ENCODE measurements around the gene NIPAL3. TPM values are rescaled to one million over a fixed set of nuclear protein-coding genes. Genes with fewer than 3 reads are reported as not detected.

Gene NIPAL3
- total RNA-seq, 2 experiments from 2014 or later = 58.1 to 59.2 TPM

DNA sequence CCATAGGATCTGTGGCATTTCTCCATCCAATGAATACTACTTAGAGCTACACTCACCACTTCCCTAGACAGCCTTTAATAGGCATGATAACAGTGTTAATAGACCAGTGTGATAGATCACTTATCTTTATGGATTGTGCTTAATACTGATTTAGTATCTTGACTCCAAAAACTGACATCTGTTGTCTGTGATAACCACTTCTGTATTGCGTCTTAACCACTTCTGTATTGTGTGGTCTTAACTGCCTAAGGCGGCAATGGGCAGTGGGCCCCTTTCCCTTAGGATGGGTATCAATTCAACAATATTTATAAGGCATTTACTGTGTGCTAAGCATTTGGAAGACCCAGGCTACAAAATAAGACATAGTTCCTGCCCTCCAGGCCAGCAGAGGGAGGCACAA is 55.0 kb downstream of the NIPAL3 start:
- Mint-ChIP-seq H3K4me3 (no peak overlapping the region), H3K9me3 (no peaks in the 10 kb centered on the region), H3K27ac (no peak overlapping the region), H3K4me1 (ENCODE audit: low read depth) (peaks cover 12% of the 10 kb centered on the region), H3K27me3 (ENCODE audit: low read depth) (no peaks in the 10 kb centered on the region), H3K36me3 (ENCODE audit: low read depth) (peaks cover 12% of the 10 kb centered on the region)
- no peak for DNase-seq
- intact Hi-C loops (cut with micrococcal nuclease) = no loop called here
- CTCF ChIA-PET = interaction anchor here (1.0 to 1.9 kb wide), 2 partner anchors 10 kb away, joined by 4 read pairs; no protein-coding TSS in a partner anchor

DNA sequence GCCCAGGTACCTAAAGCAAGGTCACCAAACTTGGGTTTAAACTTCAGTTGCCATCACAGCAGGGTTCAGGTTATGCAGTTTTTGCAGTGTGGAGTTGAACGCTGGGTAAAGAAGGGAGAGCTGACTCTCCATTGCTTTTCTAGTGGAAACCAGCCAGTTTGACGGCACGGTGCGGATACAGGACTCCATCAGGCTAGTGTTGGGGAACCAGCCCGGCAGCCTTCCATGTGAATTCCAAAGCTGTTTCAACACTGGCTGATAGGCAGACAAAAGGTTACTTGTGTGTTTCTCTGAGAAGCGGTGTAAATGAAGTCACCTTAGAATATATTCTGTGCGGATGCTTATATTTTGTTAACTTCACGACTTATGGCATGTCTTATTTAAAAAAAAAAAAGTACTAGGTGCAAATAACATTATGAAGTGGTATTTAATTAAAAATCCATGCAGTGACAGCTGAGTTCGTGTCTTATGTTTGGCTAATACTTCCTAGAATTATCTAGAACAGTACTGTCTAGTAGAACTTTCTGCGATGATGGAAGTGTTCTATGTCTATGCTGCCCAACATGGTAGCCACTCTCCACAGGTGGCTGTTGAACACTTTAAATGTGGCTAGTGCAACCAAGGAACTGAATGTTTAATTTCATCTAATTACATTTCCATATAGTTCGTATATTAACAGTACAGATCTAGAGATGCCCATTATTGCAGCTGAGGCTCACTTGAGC is 57.1 kb downstream of the NIPAL3 start:
- H3K4me1 Mint-ChIP-seq (ENCODE audit: low read depth) = peaks cover 22% of the 10 kb centered on the region
- DNase-seq = no peak
- no peaks in the 10 kb centered on the region for H3K9me3 Mint-ChIP-seq
- H3K4me3 Mint-ChIP-seq = no peak overlapping the region
- H3K27ac Mint-ChIP-seq = no peak overlapping the region
- no peaks in the 10 kb centered on the region for H3K27me3 Mint-ChIP-seq (ENCODE audit: low read depth)
- intact Hi-C loops (cut with micrococcal nuclease) = no loop called here
- H3K36me3 Mint-ChIP-seq (ENCODE audit: low read depth) = peaks cover 3% of the 10 kb centered on the region
- CTCF ChIA-PET = interaction anchor here (0.6 to 1.9 kb wide), 3 partner anchors 7 to 11 kb away, joined by 3 to 4 read pairs (median 3); no protein-coding TSS in a partner anchor

DNA sequence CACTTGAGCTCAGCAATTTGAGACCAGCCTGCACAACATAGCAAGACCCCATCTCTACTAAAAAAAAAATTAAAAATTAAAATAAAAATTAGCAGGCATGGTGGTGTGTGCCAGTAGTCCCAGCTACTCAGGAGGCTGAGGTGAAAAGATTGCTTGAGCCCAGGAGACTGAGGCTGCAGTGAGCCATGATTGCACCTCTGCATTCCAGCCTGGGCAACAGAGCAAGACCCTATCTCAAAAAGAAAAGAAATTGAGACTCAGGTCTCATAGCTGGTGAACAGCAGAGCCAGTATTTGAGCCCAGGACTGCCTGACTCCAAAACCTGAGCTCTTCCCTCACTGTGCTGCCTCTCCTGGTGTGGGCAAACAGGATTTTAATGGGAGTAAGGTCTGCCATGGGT is 58.6 kb downstream of the NIPAL3 start:
- H3K9me3 Mint-ChIP-seq = no peaks in the 10 kb centered on the region
- CTCF ChIA-PET = interaction anchor here (1.1 to 1.3 kb wide), 2 partner anchors 53 to 58 kb away, joined by 3 read pairs; partner anchors contain the start of gene NIPAL3
- DNase-seq = no peak
- intact Hi-C loops (cut with micrococcal nuclease) = no loop called here
- H3K4me3 Mint-ChIP-seq = no peak overlapping the region
- H3K36me3 Mint-ChIP-seq (ENCODE audit: low read depth) = peaks cover 3% of the 10 kb centered on the region
- peaks cover 22% of the 10 kb centered on the region for H3K4me1 Mint-ChIP-seq (ENCODE audit: low read depth)
- no peak overlapping the region for H3K27ac Mint-ChIP-seq
- H3K27me3 Mint-ChIP-seq (ENCODE audit: low read depth) = no peaks in the 10 kb centered on the region

DNA sequence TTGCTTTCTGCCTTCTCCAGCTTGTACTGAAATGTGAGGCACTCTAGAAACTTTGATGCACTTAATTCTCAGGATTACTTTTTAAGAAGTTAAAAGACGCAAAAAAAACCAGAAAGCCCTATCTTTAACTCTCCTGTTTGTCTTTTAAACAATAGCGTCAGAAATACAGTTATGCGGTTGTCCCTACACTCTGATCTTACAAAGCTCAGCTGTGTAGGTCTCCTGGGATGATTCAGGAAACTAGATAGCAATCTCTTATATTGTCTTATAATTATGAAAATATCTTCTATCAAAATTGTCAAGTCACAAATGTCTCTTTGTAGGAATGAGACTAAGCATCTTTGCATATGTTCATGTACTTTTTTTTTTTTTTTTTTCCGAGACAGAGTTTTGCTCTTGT is 60.1 kb downstream of the NIPAL3 start:
- Mint-ChIP-seq H3K27me3 (ENCODE audit: low read depth) (no peaks in the 10 kb centered on the region), H3K36me3 (ENCODE audit: low read depth) (no peaks in the 10 kb centered on the region), H3K27ac (no peak overlapping the region), H3K4me3 (peak overlapping the region; percentile 15), H3K9me3 (no peaks in the 10 kb centered on the region), H3K4me1 (ENCODE audit: low read depth) (peaks cover 32% of the 10 kb centered on the region)
- CTCF ChIA-PET = interaction anchor here (0.5 to 1.8 kb wide), 5 partner anchors 11 to 134 kb away, joined by 3 to 4 read pairs (median 3); partner anchors contain the start of gene NIPAL3
- intact Hi-C loops (cut with micrococcal nuclease) = no loop called here
- DNase-seq = no peak

DNA sequence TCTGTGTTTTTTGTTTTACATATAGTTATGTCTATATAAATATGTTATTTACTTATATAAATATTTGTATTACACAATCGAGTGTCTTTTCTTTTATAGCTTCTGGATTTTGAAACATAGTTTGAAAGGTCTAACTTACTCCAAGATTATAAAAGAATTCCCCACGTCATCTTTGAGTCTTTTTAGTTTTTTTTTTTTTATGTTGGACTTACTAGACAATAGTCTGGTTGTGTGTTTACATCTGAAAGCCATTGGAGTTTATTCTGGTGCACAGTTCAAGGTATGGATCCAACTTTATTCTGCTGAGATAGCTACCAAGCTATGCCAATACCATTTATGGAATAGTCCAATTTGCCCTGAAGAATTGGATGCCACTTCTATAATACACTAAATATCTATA is 61.0 kb downstream of the NIPAL3 start:
- intact Hi-C loops (cut with micrococcal nuclease) = no loop called here
- CTCF ChIA-PET = interaction anchor here (0.6 to 2.6 kb wide), 7 partner anchors 11 to 111 kb away, joined by 3 to 16 read pairs (median 4); no protein-coding TSS in a partner anchor

DNA sequence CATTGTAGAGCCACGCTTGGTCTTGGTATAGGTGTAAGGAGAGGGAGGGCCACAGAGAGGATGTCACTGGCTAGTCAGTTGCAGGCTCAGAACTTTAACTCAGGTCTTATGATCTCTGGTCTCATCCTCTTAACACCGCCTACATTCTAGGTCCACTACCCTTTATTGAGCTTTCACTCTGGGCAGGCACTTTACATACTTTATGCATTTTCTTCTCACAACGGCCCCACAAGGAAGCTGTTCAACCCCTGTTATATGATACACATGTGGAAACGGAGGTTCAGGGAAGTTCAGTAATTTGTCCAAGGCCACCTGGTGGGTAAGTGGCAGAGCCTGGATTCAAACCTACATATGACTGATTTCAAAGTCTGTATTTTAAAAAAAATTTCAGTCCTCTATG is 61.7 kb downstream of the NIPAL3 start:
- Mint-ChIP-seq H3K9me3 (no peaks in the 10 kb centered on the region), H3K27me3 (ENCODE audit: low read depth) (no peaks in the 10 kb centered on the region), H3K4me3 (no peak overlapping the region), H3K36me3 (ENCODE audit: low read depth) (no peaks in the 10 kb centered on the region), H3K4me1 (ENCODE audit: low read depth) (peaks cover 46% of the 10 kb centered on the region), H3K27ac (no peak overlapping the region)
- DNase-seq = no peak
- CTCF ChIA-PET = interaction anchor here (0.7 to 2.6 kb wide), 9 partner anchors 14 to 177 kb away, joined by 3 to 16 read pairs (median 4); no protein-coding TSS in a partner anchor
- intact Hi-C loops (cut with micrococcal nuclease) = no loop called here

More for the DNA sequence above, 61.0 kb downstream of the NIPAL3 start:
- Mint-ChIP-seq H3K4me1 (ENCODE audit: low read depth) (peaks cover 38% of the 10 kb centered on the region), H3K9me3 (no peaks in the 10 kb centered on the region), H3K27ac (peak overlapping the region; percentile 53), H3K27me3 (ENCODE audit: low read depth) (no peaks in the 10 kb centered on the region), H3K36me3 (ENCODE audit: low read depth) (no peaks in the 10 kb centered on the region), H3K4me3 (no peak overlapping the region)
- no peak for DNase-seq

DNA sequence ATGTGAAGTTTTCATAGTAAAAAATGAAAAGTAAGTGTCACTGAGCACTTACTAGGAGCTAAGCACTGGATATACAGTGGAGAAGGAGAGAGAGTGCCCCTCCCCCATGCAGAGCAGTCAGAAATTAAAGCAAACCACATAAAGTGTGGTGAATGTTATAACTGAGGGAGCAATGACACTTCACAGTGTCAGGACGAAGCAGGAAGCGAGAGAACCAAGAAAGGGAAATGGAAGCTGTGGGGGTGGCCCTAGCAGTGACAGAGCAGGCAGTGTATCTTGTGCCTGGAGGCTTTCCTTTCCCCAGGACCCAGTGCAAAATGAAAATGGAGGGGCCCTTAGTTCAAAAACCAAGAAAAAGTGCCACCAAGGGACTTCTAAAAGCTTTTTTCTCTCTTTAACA is 65.5 kb downstream of the NIPAL3 start:
- DNase-seq = peak; percentile 89
- CTCF ChIA-PET = interaction anchor here (1.0 to 4.1 kb wide), 5 partner anchors 12 to 106 kb away, joined by 3 to 15 read pairs (median 5); partner anchors contain the start of genes NIPAL3 and RCAN3
- H3K4me1 Mint-ChIP-seq (ENCODE audit: low read depth) = peaks cover 70% of the 10 kb centered on the region

DNA sequence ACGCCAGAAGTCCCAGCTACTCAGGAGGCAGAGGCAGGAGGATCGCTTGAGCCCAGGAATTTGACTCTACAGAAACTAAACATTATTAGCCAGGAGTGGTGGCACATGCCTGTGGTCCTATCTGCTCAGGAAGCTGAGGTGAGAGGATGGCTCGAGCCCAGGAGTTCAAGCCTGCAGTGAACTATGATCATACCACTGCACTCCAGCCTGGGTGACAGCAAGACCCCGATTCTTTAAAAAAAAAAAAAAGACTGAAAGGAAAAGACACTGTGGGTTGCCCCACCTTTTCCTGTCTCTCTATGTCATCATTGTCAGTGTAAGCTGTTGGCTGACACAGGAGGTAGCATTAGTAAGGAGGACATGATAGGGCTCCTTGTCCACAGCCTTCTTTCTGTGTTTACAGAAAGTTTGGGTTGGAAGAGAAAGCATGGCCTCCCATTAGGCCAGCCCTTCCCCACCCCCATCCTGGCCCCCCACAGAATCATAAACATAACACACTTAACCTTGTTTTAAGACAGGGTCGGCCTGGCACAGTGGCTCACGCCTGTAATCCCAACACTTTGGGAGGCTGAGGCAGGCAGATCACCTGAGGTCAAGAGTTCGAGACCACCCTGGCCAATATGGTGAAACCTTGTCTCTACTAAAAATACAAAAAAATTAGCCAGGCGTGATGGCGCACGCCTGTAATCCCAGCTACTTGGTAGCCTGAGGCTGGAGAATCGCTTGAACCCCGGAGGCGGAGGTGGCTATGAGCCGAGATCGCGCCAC is 66.4 kb downstream of the NIPAL3 start:
- Mint-ChIP-seq H3K4me1 (ENCODE audit: low read depth) (peaks cover 73% of the 10 kb centered on the region), H3K27me3 (ENCODE audit: low read depth) (no peaks in the 10 kb centered on the region), H3K27ac (peak overlapping the region; percentile 99), H3K36me3 (ENCODE audit: low read depth) (peaks cover 7% of the 10 kb centered on the region), H3K9me3 (peaks cover 3% of the 10 kb centered on the region), H3K4me3 (peak overlapping the region; percentile 67)
- peak; percentile 57 for DNase-seq
- intact Hi-C loops (cut with micrococcal nuclease) = loop anchor here (1.0 to 10.0 kb wide), 10 partner anchors 23 to 553 kb away; partner anchors contain the start of genes CLIC4, NIPAL3 and PNRC2
- CTCF ChIA-PET = interaction anchor here (0.6 to 4.1 kb wide), 8 partner anchors 11 to 153 kb away, joined by 3 to 15 read pairs (median 4); partner anchors contain the start of gene RCAN3

More for the DNA sequence above, 65.5 kb downstream of the NIPAL3 start:
- H3K9me3 Mint-ChIP-seq = peaks cover 3% of the 10 kb centered on the region
- no peaks in the 10 kb centered on the region for H3K27me3 Mint-ChIP-seq (ENCODE audit: low read depth)
- peak overlapping the region; percentile 99 for H3K27ac Mint-ChIP-seq
- intact Hi-C loops (cut with micrococcal nuclease) = loop anchor here (1.0 to 10.0 kb wide), 10 partner anchors 24 to 554 kb away; partner anchors contain the start of genes CLIC4, NIPAL3 and PNRC2
- H3K36me3 Mint-ChIP-seq (ENCODE audit: low read depth) = peaks cover 7% of the 10 kb centered on the region
- H3K4me3 Mint-ChIP-seq = peak overlapping the region; percentile 67

DNA sequence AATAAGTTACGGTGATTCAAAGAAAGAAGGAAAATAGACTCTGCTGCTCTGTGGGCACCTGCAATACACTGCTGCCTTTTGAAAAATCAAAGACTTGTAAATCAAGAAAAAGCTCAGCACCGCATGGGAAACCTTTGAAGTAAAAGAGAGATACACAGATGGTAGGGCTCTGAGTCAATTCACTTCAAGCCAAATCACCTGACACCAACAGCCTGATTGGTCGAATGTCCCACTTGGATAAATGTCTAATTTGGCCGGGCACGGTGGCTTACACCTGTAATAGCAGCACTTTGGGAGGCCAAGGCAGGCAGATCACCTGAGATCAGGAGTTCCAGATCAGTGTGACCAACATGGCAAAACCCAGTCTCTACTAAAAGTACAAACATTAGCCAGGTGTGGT is 67.8 kb downstream of the NIPAL3 start:
- peak; percentile 82 for DNase-seq
- Mint-ChIP-seq H3K27me3 (ENCODE audit: low read depth) (no peaks in the 10 kb centered on the region), H3K9me3 (peaks cover 3% of the 10 kb centered on the region), H3K36me3 (ENCODE audit: low read depth) (peaks cover 7% of the 10 kb centered on the region), H3K27ac (peak overlapping the region; percentile 99), H3K4me3 (peak overlapping the region; percentile 52), H3K4me1 (ENCODE audit: low read depth) (peaks cover 84% of the 10 kb centered on the region)
- intact Hi-C loops (cut with micrococcal nuclease) = loop anchor here (1.0 to 10.0 kb wide), 7 partner anchors 18 to 551 kb away; partner anchors contain the start of genes CLIC4 and PNRC2
- CTCF ChIA-PET = interaction anchor here (0.6 to 4.1 kb wide), 10 partner anchors 9 to 285 kb away, joined by 3 to 15 read pairs (median 5); partner anchors contain the start of gene RCAN3

DNA sequence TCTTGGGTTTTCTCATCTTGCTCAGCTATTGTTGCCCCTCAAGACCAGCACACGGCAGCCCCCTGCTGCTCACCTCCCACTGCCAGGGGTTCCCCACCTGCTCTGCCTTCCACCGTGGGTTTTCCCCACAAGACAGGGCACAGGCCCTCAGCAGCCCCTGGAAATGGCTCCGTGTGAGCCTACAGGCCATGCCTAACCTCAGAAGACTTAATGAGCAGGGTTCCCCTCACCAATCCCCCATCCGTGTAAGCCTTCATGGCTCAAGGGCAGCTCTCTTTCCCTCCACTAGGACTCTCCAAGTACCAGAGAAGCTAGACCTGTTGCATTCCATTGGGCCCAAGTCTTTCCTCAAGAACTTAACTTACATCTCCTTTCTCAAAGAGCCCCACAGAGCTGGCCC is 68.6 kb downstream of the NIPAL3 start:
- Mint-ChIP-seq H3K4me3 (peak overlapping the region; percentile 11), H3K36me3 (ENCODE audit: low read depth) (peaks cover 7% of the 10 kb centered on the region), H3K9me3 (peaks cover 3% of the 10 kb centered on the region), H3K27ac (peak overlapping the region; percentile 99), H3K4me1 (ENCODE audit: low read depth) (peaks cover 92% of the 10 kb centered on the region), H3K27me3 (ENCODE audit: low read depth) (no peaks in the 10 kb centered on the region)
- peak; percentile 49 for DNase-seq
- intact Hi-C loops (cut with micrococcal nuclease) = loop anchor here (5.0 to 10.0 kb wide), 6 partner anchors 162 to 551 kb away; partner anchors contain the start of genes CLIC4 and PNRC2
- CTCF ChIA-PET = interaction anchor here (0.6 to 4.1 kb wide), 11 partner anchors 9 to 285 kb away, joined by 3 to 15 read pairs (median 5); partner anchors contain the start of gene RCAN3

DNA sequence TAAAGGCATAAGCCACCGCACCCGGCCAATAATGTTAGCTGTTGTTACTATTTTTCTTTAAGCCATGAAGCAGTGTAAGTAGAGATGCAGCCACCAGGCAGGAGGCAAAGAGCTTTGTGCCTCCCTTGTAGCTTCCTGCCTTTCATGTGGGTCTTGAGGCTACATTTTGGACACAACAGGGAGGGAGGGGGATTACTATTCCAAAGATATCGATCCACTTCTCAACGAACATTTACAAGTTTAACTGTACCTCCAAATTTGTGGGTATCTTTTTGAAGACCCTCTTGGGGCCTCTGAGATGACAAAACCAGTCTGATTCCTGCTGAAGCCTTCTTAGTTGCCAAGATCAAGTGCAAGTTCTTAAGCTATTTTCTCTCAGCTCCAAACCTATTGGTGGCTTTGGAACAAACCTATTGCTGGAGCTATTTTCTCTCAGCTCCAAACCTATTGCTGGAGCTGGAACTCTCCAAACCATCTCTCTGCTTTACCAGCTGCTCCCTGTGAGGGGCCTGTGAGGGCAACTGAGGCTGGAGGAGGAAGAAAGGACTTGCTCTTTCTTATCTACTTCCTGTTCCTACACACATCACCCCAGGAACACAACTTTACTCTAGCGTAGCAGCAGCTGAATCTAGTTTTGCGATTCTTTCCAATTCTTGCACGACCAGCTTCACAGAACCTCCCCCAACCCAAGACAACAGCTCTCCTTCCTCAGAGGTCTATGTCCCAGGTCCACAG is 70.9 kb downstream of the NIPAL3 start:
- H3K27me3 Mint-ChIP-seq (ENCODE audit: low read depth) = no peaks in the 10 kb centered on the region
- peak overlapping the region; percentile 92 for H3K27ac Mint-ChIP-seq
- H3K4me1 Mint-ChIP-seq (ENCODE audit: low read depth) = peaks cover 85% of the 10 kb centered on the region
- intact Hi-C loops (cut with micrococcal nuclease) = loop anchor here (10.0 kb wide), 2 partner anchors 478 to 548 kb away; no protein-coding TSS in a partner anchor
- DNase-seq = peak; percentile 55
- peak overlapping the region; percentile 62 for H3K4me3 Mint-ChIP-seq
- peaks cover 8% of the 10 kb centered on the region for H3K36me3 Mint-ChIP-seq (ENCODE audit: low read depth)
- H3K9me3 Mint-ChIP-seq = peaks cover 5% of the 10 kb centered on the region
- CTCF ChIA-PET = interaction anchor here (0.7 to 1.4 kb wide), 12 partner anchors 10 to 296 kb away, joined by 3 to 7 read pairs (median 3); partner anchors contain the start of gene NIPAL3

All from activated naive CD4-positive, alpha-beta T cell treated with anti-CD3 and anti-CD28 coated beads for 36 hours (primary cell).